CD4-positive, alpha-beta T cell (primary cell): ENCODE data around the gene RPS25. TPM values are rescaled to one million over a fixed set of nuclear protein-coding genes. Genes with fewer than 3 reads are reported as not detected.
"Not testable (repeated sequence)": the region's sequence is repeated elsewhere in the genome, so short reads cannot be mapped to it uniquely, and the experiment has no call there.

Experiments used
- ATAC-seq: fragments of 200-7000 bp; cut with Tn5 transposase; one replicate; pipeline ENCODE4 v1.10.0; 2022; ENCODE audit warnings: mild to moderate bottlenecking; ENCODE audit not compliant: poor library complexity
- CTCF ChIA-PET: fragments of 350-600 bp; sonication (Branson Sonifier 250); formaldehyde crosslinking; loops from one replicate; lab custom pipeline; 2021; ENCODE audit warnings: antibody characterized with exemption, inconsistent platforms; lab: Charles Lee
- POLR2A ChIA-PET: fragments of 350-600 bp; sonication (Branson Sonifier 250); formaldehyde crosslinking; loops from one replicate; lab custom pipeline; 2021; ENCODE audit warnings: antibody characterized with exemption, inconsistent platforms; lab: Charles Lee
- DNase-seq, 14 experiments: peaks; one replicate each; pipeline ENCODE4 v3.0.0-alpha.2; 2013 to 2020; ENCODE audit warnings: mixed read lengths in 2 of 14
- H3K27ac ChIP-seq, 2 donors: one replicate each; pipeline versions ENCODE4 v1.5.1 to v1.7.0; 2013; ENCODE audit warnings: low read length in 2 of 2, low read depth in 1 of 2, mild to moderate bottlenecking in 1 of 2
- H3K27me3 ChIP-seq, 2 experiments: 1 replicate in 1 of 2; 2 replicates in 1 of 2; pipeline versions ENCODE4 v1.6.1 to v1.7.0; 2013; ENCODE audit warnings: low read length in 2 of 2, control low read depth in 1 of 2, mild to moderate bottlenecking in 1 of 2, moderate library complexity in 1 of 2; ENCODE audit not compliant: insufficient read depth in 2 of 2, control insufficient read depth in 1 of 2
- H3K36me3 ChIP-seq: one replicate; pipeline ENCODE4 v1.6.1; 2013; ENCODE audit warnings: low read length, control low read depth; ENCODE audit not compliant: insufficient read depth
- H3K4me1 ChIP-seq: one replicate; pipeline ENCODE4 v1.6.1; 2013; ENCODE audit warnings: low read length, control low read depth; ENCODE audit not compliant: insufficient read depth
- H3K4me3 ChIP-seq: one replicate; pipeline ENCODE4 v1.5.1; 2013; ENCODE audit warnings: mild to moderate bottlenecking, low read length, moderate library complexity
- H3K9me3 ChIP-seq, 2 experiments: 1 replicate in 1 of 2; 2 replicates in 1 of 2; pipeline versions ENCODE4 v1.6.1 to v1.7.0; 2013; ENCODE audit warnings: low read length in 2 of 2, mild to moderate bottlenecking in 2 of 2, control low read depth in 1 of 2, moderate library complexity in 1 of 2; ENCODE audit not compliant: control insufficient read depth in 1 of 2, insufficient read depth in 1 of 2
- H3K27ac Mint-ChIP-seq: one replicate; pipeline ENCODE4 v1.8.0; 2020; ENCODE audit warnings: mixed read lengths
- H3K27me3 Mint-ChIP-seq: one replicate; pipeline ENCODE4 v1.8.0; 2021; ENCODE audit warnings: mixed read lengths
- H3K36me3 Mint-ChIP-seq: one replicate; pipeline ENCODE4 v1.8.0; 2021; ENCODE audit warnings: low read depth, mixed read lengths
- H3K4me1 Mint-ChIP-seq: one replicate; pipeline ENCODE4 v1.8.0; 2021; ENCODE audit warnings: low read depth, mixed read lengths
- H3K4me3 Mint-ChIP-seq: one replicate; pipeline ENCODE4 v1.8.0; 2020; ENCODE audit warnings: mild to moderate bottlenecking, mixed read lengths
- H3K9me3 Mint-ChIP-seq: one replicate; pipeline ENCODE4 v1.8.0; 2020; ENCODE audit warnings: mixed read lengths
- CTCF ChIP-seq: fragments of 200-600 bp; IDR thresholded peaks from one replicate; pipeline ENCODE4 v1.8.0; 2022; ENCODE audit warnings: antibody characterized with exemption, mild to moderate bottlenecking
- intact Hi-C, 2 experiments: fragments of 100-400 bp; cut with DNase I in 1 of 2; cut with micrococcal nuclease in 1 of 2; formaldehyde crosslinking; loops; one replicate each; pipeline versions ENCODE4 v1.15.1 to v1.9.0; 2023 to 2025; cut with DNase I, micrococcal nuclease
- total RNA-seq, 174 experiments: library from RNA in 2 of 174; stranded (reverse) in 2 of 174; gene quantifications; one replicate each; pipeline ENCODE4 v1.2.3 and lab custom pipeline; 2021 to 2026

Gene RPS25
- total RNA-seq, 2 experiments from 2014 or later, result 2,261 to 2,296 TPM

- H3K9me3 Mint-ChIP-seq, result no peaks in the 10 kb centered on the region
- Histone ChIP-seq H3K9me3 (no peaks in the 10 kb centered on the region), H3K4me1 (peaks cover 31% of the 10 kb centered on the region), H3K4me3 (peak within 1 kb of the TSS; percentile 74), H3K27me3 (no peaks in the 10 kb centered on the region), H3K27ac (peak within 1 kb of the TSS; percentile 74 to 78), H3K36me3 (peaks cover 25% of the 10 kb centered on the region)
- intact Hi-C loops, result loop anchor here (1.0 to 5.0 kb wide), 4 partner anchors 20 to 66 kb away; partner anchors contain the start of genes RPS25 (in 2 of the 2), SLC37A4 (in 2 of the 2) and TRAPPC4 (in 2 of the 2)
- H3K4me1 Mint-ChIP-seq, result peaks cover 46% of the 10 kb centered on the region
- POLR2A ChIA-PET, result interaction anchor here (0.6 to 5.9 kb wide), 24 partner anchors 12 to 562 kb away, joined by 3 to 74 read pairs (median 4); partner anchors contain the start of genes BCL9L, C2CD2L, DPAGT1 and HMBS
- CTCF ChIA-PET, result interaction anchor here (0.9 to 1.8 kb wide), 5 partner anchors 18 to 338 kb away, joined by 3 to 7 read pairs (median 3); partner anchors contain the start of genes RPS25, SLC37A4 and TRAPPC4
- H3K36me3 Mint-ChIP-seq, result peaks cover 54% of the 10 kb centered on the region
- H3K27ac Mint-ChIP-seq, result peak within 1 kb of the TSS; percentile 90
- ATAC-seq (peak; percentile 91), DNase-seq (peak; percentile 90 to 98 (median 96))
- H3K27me3 Mint-ChIP-seq, result no peaks in the 10 kb centered on the region
- H3K4me3 Mint-ChIP-seq, result peak within 1 kb of the TSS; percentile 98
- TF ChIP-seq CTCF, result no peak
These were observed 20.3 kb downstream of the RPS25 start, which contains the start of gene CENATAC for GRCh38 chr11:118997627-118998387. CENATAC (plus strand) TSS chr11:118998138; CDS start chr11:118998198, 60 bp downstream.

- peak overlapping the region; percentile 53 to 78 for H3K27ac ChIP-seq
- DNase-seq (peak in 10 of 14 experiments; percentile 3 to 77 (median 34)), ATAC-seq (peak; percentile 41)
- peak overlapping the region; percentile 98 for H3K4me3 Mint-ChIP-seq
- no peaks in the 10 kb centered on the region for H3K9me3 ChIP-seq
- peak overlapping the region; percentile 90 for H3K27ac Mint-ChIP-seq
- no peak for TF ChIP-seq CTCF
- H3K27me3 ChIP-seq, result no peaks in the 10 kb centered on the region
- ChIA-PET CTCF (interaction anchor here (0.6 to 1.8 kb wide), 5 partner anchors 18 to 601 kb away, joined by 3 to 7 read pairs (median 3); partner anchors contain the start of genes RPS25, SLC37A4 and TRAPPC4), POLR2A (interaction anchor here (0.6 to 5.9 kb wide), 23 partner anchors 11 to 561 kb away, joined by 3 to 74 read pairs (median 4); partner anchors contain the start of genes BCL9L, C2CD2L, DPAGT1 and HMBS)
- peaks cover 31% of the 10 kb centered on the region for H3K4me1 ChIP-seq
- peaks cover 46% of the 10 kb centered on the region for H3K4me1 Mint-ChIP-seq
- peaks cover 47% of the 10 kb centered on the region for H3K36me3 Mint-ChIP-seq
- intact Hi-C loops, result loop anchor here (1.0 to 5.0 kb wide), 3 partner anchors 33 to 65 kb away; partner anchors contain the start of gene SLC37A4 (in 2 of the 2)
- H3K36me3 ChIP-seq, result peaks cover 20% of the 10 kb centered on the region
- peak overlapping the region; percentile 74 for H3K4me3 ChIP-seq
- no peaks in the 10 kb centered on the region for H3K9me3 Mint-ChIP-seq
- no peaks in the 10 kb centered on the region for H3K27me3 Mint-ChIP-seq
These were observed 21.1 kb downstream of the RPS25 start for GRCh38 chr11:118996926-118997626.

GRCh38 chr11:118991486-118992038 lies 26.6 kb downstream of the RPS25 start:
- H3K27me3 Mint-ChIP-seq, H3K4me3 Mint-ChIP-seq, H3K36me3 Mint-ChIP-seq, DNase-seq, H3K27ac ChIP-seq, H3K4me3 ChIP-seq, H3K4me1 Mint-ChIP-seq, POLR2A ChIA-PET, CTCF ChIA-PET, H3K9me3 ChIP-seq, intact Hi-C loops, H3K27ac Mint-ChIP-seq, H3K4me1 ChIP-seq, ATAC-seq, H3K27me3 ChIP-seq, H3K9me3 Mint-ChIP-seq, H3K36me3 ChIP-seq: not testable (repeated sequence)
